Kidney epithelial cell (primary cell): ENCODE data around the gene ARHGEF12. TPM values are rescaled to one million over a fixed set of nuclear protein-coding genes. Genes with fewer than 3 reads are reported as not detected.
A peak's percentile ranks its signal among the peaks of the same experiment; 100 is the strongest.

Experiments
- DNase-seq: peaks from one replicate; pipeline ENCODE4 v3.0.0-alpha.2; 2010; ENCODE audit warnings: low read depth
- H3K27me3 ChIP-seq: 2 replicates; pipeline ENCODE4 v1.6.0; 2011; ENCODE audit warnings: low read length; ENCODE audit not compliant: control insufficient read depth, insufficient read depth
- H3K36me3 ChIP-seq: 2 replicates; pipeline ENCODE4 v1.5.1; 2011; ENCODE audit warnings: low read length; ENCODE audit not compliant: control insufficient read depth, insufficient read depth
- H3K4me3 ChIP-seq: 2 replicates; pipeline ENCODE4 v1.5.1; 2011; ENCODE audit warnings: low read depth, mild to moderate bottlenecking, control low read depth, low read length
- CTCF ChIP-seq: IDR thresholded peaks from 2 replicates; pipeline ENCODE4 v1.5.1; 2011; ENCODE audit warnings: mild to moderate bottlenecking, moderate library complexity, low read length, control low read depth, inconsistent platforms; ENCODE audit not compliant: insufficient read depth, poor library complexity, severe bottlenecking
- total RNA-seq: library from RNA; depleted of rRNA; stranded (reverse); fragments of >200 nt; gene quantifications from 2 replicates; pipeline ENCODE4 v1.2.3, GENCODE V29; 2015

The ARHGEF12 gene
- total RNA-seq, 1 donor from 2014 or later = 54.7 TPM

GRCh38 chr11:120424970-120425332 lies 88.7 kb downstream of the ARHGEF12 start:
- H3K4me3 ChIP-seq = no peak overlapping the region
- no peak for TF ChIP-seq CTCF
- H3K36me3 ChIP-seq = peaks cover 1% of the 10 kb centered on the region
- no peak for DNase-seq
- no peaks in the 10 kb centered on the region for H3K27me3 ChIP-seq

GRCh38 chr11:120425527-120425926 lies 89.3 kb downstream of the ARHGEF12 start:
- H3K36me3 ChIP-seq = peaks cover 1% of the 10 kb centered on the region
- no peak overlapping the region for H3K4me3 ChIP-seq
- TF ChIP-seq CTCF = no peak
- no peaks in the 10 kb centered on the region for H3K27me3 ChIP-seq
- no peak for DNase-seq

GRCh38 chr11:120430146-120430545 lies 93.9 kb downstream of the ARHGEF12 start:
- DNase-seq = no peak
- TF ChIP-seq CTCF = no peak
- Histone ChIP-seq H3K36me3 (no peaks in the 10 kb centered on the region), H3K4me3 (no peak overlapping the region), H3K27me3 (no peaks in the 10 kb centered on the region)

- Histone ChIP-seq H3K36me3 (no peaks in the 10 kb centered on the region), H3K27me3 (no peaks in the 10 kb centered on the region), H3K4me3 (no peak overlapping the region)
- TF ChIP-seq CTCF = peak; percentile 22
- DNase-seq = peak; percentile 39
These were observed 95.4 kb downstream of the ARHGEF12 start for GRCh38 chr11:120431633-120432032.

GRCh38 chr11:120432056-120433018 lies 96.1 kb downstream of the ARHGEF12 start:
- no peaks in the 10 kb centered on the region for H3K36me3 ChIP-seq
- H3K4me3 ChIP-seq = no peak overlapping the region
- H3K27me3 ChIP-seq = no peaks in the 10 kb centered on the region
- no peak for TF ChIP-seq CTCF
- peak; percentile 98 for DNase-seq
